D721Med (cell line): ENCODE measurements around the gene MTAP.

Source experiments
- DNase-seq: peaks from one replicate; pipeline ENCODE4 v3.0.0; 2011; ENCODE audit warnings: low spot score; ENCODE audit not compliant: insufficient read length
- FAIRE-seq: peaks from 2 replicates; lab custom pipeline; 2011; peaks lifted over from hg19 to GRCh38; lab: Jason Lieb, UNC
- CTCF ChIP-seq: IDR thresholded peaks from 2 replicates; pipeline ENCODE4 v1.5.1; 2012; ENCODE audit warnings: mild to moderate bottlenecking, control low read depth; ENCODE audit not compliant: insufficient read depth; ENCODE audit errors: missing control alignments

MTAP gene

DNA sequence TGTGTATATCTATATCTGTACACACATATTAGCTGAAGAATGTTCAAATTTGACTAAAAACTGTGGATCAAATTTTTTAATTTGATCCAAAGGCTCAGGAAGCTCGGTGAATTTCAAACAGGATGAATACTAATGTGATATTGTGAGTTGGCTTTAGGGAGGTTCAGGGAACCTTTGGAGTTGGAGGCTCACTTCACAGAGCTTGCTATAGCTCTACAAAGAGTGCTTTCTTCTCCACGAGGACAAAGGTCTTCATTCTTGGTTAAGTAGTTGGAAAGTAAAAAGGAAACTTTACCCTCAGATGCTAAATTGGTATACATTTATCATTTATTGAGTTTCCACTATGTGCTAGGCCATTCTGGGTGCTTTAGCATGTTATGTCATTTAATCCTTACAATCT lies 36.3 kb upstream of the MTAP start:
- no peak for DNase-seq
- TF ChIP-seq CTCF, result no peak
- FAIRE-seq, result no peak

DNA sequence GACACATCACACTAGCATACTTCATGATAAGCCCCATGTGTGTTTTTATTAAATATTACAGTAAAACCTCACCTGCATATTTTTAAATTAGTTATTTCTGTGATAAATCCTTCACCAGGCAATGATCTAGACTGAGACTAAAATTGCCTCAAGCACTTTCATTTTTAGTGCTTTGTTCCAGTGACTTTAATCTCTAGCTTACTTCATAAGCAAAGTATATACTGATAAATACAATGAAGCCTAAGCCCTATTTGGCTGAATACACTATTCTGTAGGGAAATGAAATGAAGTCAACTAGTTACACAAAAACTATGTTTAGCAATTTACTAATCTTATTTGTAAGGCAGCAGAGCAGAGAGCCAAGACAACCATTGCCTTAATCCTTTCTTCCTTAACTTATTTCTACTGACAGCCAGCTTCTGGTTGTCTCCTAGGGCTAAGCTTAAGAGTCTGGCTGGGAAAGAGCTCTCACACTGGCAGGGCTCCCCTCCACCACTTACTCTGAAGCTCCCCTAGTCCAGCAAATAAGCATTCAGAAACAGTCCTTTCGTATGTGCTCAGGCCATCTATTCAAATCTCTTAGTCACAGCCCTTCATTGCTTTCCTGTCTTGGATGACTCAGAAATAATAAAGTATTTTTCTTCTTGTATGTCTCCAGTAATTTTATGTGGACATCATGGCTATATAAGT lies 31.4 kb upstream of the MTAP start:
- no peak for TF ChIP-seq CTCF
- DNase-seq (no peak), FAIRE-seq (no peak)

- DNase-seq, result no peak
- no peak for TF ChIP-seq CTCF
- FAIRE-seq, result no peak
Measured at GRCh38 chr9:21777701-21778100, 24.7 kb upstream of the MTAP start.

GRCh38 chr9:21778304-21778703 lies 24.1 kb upstream of the MTAP start:
- no peak for DNase-seq
- no peak for TF ChIP-seq CTCF
- no peak for FAIRE-seq

GRCh38 chr9:21779397-21779796 lies 23.0 kb upstream of the MTAP start:
- DNase-seq (no peak), FAIRE-seq (no peak)
- TF ChIP-seq CTCF, result no peak

- DNase-seq (no peak), FAIRE-seq (no peak)
- TF ChIP-seq CTCF, result no peak
Measured at GRCh38 chr9:21781656-21782055, 20.8 kb upstream of the MTAP start.

GRCh38 chr9:21782205-21782604 lies 20.2 kb upstream of the MTAP start:
- FAIRE-seq (no peak), DNase-seq (no peak)
- TF ChIP-seq CTCF, result no peak
